ENCODE results near the gene SRSF3.
"Not testable (repeated sequence)": the region's sequence is repeated elsewhere in the genome, so short reads cannot be mapped to it uniquely, and the experiment has no call there.

The SRSF3 gene

GRCh38 chr6:36605560-36606391, 11.6 kb downstream of the SRSF3 start:
- DNase-seq: no peak

GRCh38 chr6:36607305-36607682, 13.1 kb downstream of the SRSF3 start:
- not testable (repeated sequence) for DNase-seq

GRCh38 chr6:36607683-36608386, 13.7 kb downstream of the SRSF3 start:
- DNase-seq: no peak

- DNase-seq: no peak
These were observed 14.8 kb downstream of the SRSF3 start for GRCh38 chr6:36608788-36609563.

- DNase-seq: no peak
These were observed 15.4 kb downstream of the SRSF3 start for GRCh38 chr6:36609582-36609981.

- DNase-seq: no peak
These were observed 16.1 kb downstream of the SRSF3 start for GRCh38 chr6:36610041-36610955.

GRCh38 chr6:36610956-36611336, 16.8 kb downstream of the SRSF3 start:
- no peak for DNase-seq

GRCh38 chr6:36611679-36612078, 17.5 kb downstream of the SRSF3 start:
- not testable (repeated sequence) for DNase-seq

GRCh38 chr6:36612101-36612625, 18.0 kb downstream of the SRSF3 start:
- DNase-seq: no peak

GRCh38 chr6:36613200-36613995, 19.2 kb downstream of the SRSF3 start:
- DNase-seq: no peak

GRCh38 chr6:36615018-36615761, 21.0 kb downstream of the SRSF3 start:
- peak; percentile 66 for DNase-seq

GRCh38 chr6:36616893-36617521, 22.8 kb downstream of the SRSF3 start:
- DNase-seq: no peak

GRCh38 chr6:36618366-36619355, 24.5 kb downstream of the SRSF3 start:
- DNase-seq: no peak

- no peak for DNase-seq
These were observed 27.3 kb downstream of the SRSF3 start for GRCh38 chr6:36621371-36621855.

- no peak for DNase-seq
These were observed 28.9 kb downstream of the SRSF3 start for GRCh38 chr6:36622901-36623546.

- DNase-seq: peak; percentile 82
These were observed 29.6 kb downstream of the SRSF3 start for GRCh38 chr6:36623547-36624459.

All from CD4-positive, alpha-beta T cell treated with Interleukin-12 subunit alpha and Interleukin-12 subunit beta, for 1 hour (primary cell).